ENCODE measurements around the gene SND1. TPM values are rescaled to one million over a fixed set of nuclear protein-coding genes. Genes with fewer than 3 reads are reported as not detected.

The SND1 gene
- total and polyA plus RNA-seq, 5 donors from 2014 or later, result 84.4 to 121 (median 86.9) TPM

GRCh38 chr7:128055637-128056036 lies 403.6 kb downstream of the SND1 start:
- Histone ChIP-seq H3K27ac (ENCODE audit: insufficient read depth, low read length, poor library complexity, severe bottlenecking) (no peak overlapping the region), H3K4me3 (ENCODE audit: low read depth, low read length) (no peak overlapping the region), H3K9me3 (ENCODE audit: control insufficient read depth in 2 of 2, low read length in 2 of 2) (no peaks in the 10 kb centered on the region), H3K4me1 (ENCODE audit: control insufficient read depth, insufficient read depth, low read length, poor library complexity, severe bottlenecking) (peaks cover 23% of the 10 kb centered on the region), H3K27me3 (ENCODE audit: control insufficient read depth, insufficient read depth, low read length) (no peaks in the 10 kb centered on the region), H3K36me3 (ENCODE audit: control insufficient read depth, insufficient read depth, low read length) (no peaks in the 10 kb centered on the region)
- Mint-ChIP-seq H3K4me1 (peaks cover 11 to 64% (median 36%) of the 10 kb centered on the region in 4 donors), H3K4me3 (no peak overlapping the region), H3K27me3 (no peaks in the 10 kb centered on the region), H3K9me3 (no peaks in the 10 kb centered on the region), H3K36me3 (no peaks in the 10 kb centered on the region), H3K27ac (no peak overlapping the region)
- ATAC-seq (ENCODE audit: low read depth in 2 of 2), result no peak
- DNase-seq, result no peak

- no peaks in the 10 kb centered on the region for H3K36me3 Mint-ChIP-seq
These were observed 404.9 kb downstream of the SND1 start for GRCh38 chr7:128056901-128057300.

GRCh38 chr7:128057909-128058308 lies 405.9 kb downstream of the SND1 start:
- H3K4me3 ChIP-seq (ENCODE audit: low read depth, low read length), result no peak overlapping the region
- DNase-seq (no peak), ATAC-seq (ENCODE audit: low read depth in 2 of 2) (no peak)
- Mint-ChIP-seq H3K27me3 (no peaks in the 10 kb centered on the region), H3K36me3 (no peaks in the 10 kb centered on the region), H3K4me1 (peaks cover 11 to 55% (median 29%) of the 10 kb centered on the region in 4 donors), H3K27ac (peak overlapping the region in 1 of 3 donors; percentile 49), H3K4me3 (no peak overlapping the region), H3K9me3 (no peaks in the 10 kb centered on the region)
- no peaks in the 10 kb centered on the region for H3K9me3 ChIP-seq (ENCODE audit: control insufficient read depth in 2 of 2, low read length in 2 of 2)
- H3K27me3 ChIP-seq (ENCODE audit: control insufficient read depth, insufficient read depth, low read length), result no peaks in the 10 kb centered on the region
- H3K4me1 ChIP-seq (ENCODE audit: control insufficient read depth, insufficient read depth, low read length, poor library complexity, severe bottlenecking), result peaks cover 23% of the 10 kb centered on the region
- H3K36me3 ChIP-seq (ENCODE audit: control insufficient read depth, insufficient read depth, low read length), result no peaks in the 10 kb centered on the region
- H3K27ac ChIP-seq (ENCODE audit: insufficient read depth, low read length, poor library complexity, severe bottlenecking), result no peak overlapping the region

More at GRCh38 chr7:128056901-128057300, 404.9 kb downstream of the SND1 start:
- Mint-ChIP-seq H3K4me3 (no peak overlapping the region), H3K9me3 (no peaks in the 10 kb centered on the region), H3K27me3 (no peaks in the 10 kb centered on the region), H3K4me1 (peaks cover 11 to 62% (median 33%) of the 10 kb centered on the region in 4 donors), H3K27ac (peak overlapping the region in 1 of 3 donors; percentile 72)
- H3K4me1 ChIP-seq (ENCODE audit: control insufficient read depth, insufficient read depth, low read length, poor library complexity, severe bottlenecking), result peaks cover 23% of the 10 kb centered on the region
- H3K4me3 ChIP-seq (ENCODE audit: low read depth, low read length), result no peak overlapping the region
- DNase-seq (no peak), ATAC-seq (ENCODE audit: low read depth in 2 of 2) (no peak)
- no peak overlapping the region for H3K27ac ChIP-seq (ENCODE audit: insufficient read depth, low read length, poor library complexity, severe bottlenecking)
- no peaks in the 10 kb centered on the region for H3K27me3 ChIP-seq (ENCODE audit: control insufficient read depth, insufficient read depth, low read length)
- no peaks in the 10 kb centered on the region for H3K9me3 ChIP-seq (ENCODE audit: control insufficient read depth in 2 of 2, low read length in 2 of 2)
- H3K36me3 ChIP-seq (ENCODE audit: control insufficient read depth, insufficient read depth, low read length), result no peaks in the 10 kb centered on the region

- peak in 2 of 3 donors; percentile 59 to 78 for DNase-seq
- H3K36me3 ChIP-seq (ENCODE audit: control insufficient read depth, insufficient read depth, low read length), result no peaks in the 10 kb centered on the region
- H3K4me1 ChIP-seq (ENCODE audit: control insufficient read depth, insufficient read depth, low read length, poor library complexity, severe bottlenecking), result peaks cover 23% of the 10 kb centered on the region
- Mint-ChIP-seq H3K36me3 (peaks cover 4% of the 10 kb centered on the region), H3K9me3 (no peaks in the 10 kb centered on the region), H3K4me1 (peaks cover 11 to 48% (median 32%) of the 10 kb centered on the region in 4 donors), H3K27ac (peak overlapping the region; percentile 15 to 76 (median 23)), H3K4me3 (peak overlapping the region in 3 of 4 donors; percentile 1 to 66 (median 32)), H3K27me3 (no peaks in the 10 kb centered on the region)
- peak overlapping the region; percentile 34 for H3K4me3 ChIP-seq (ENCODE audit: low read depth, low read length)
- no peak overlapping the region for H3K27ac ChIP-seq (ENCODE audit: insufficient read depth, low read length, poor library complexity, severe bottlenecking)
- H3K27me3 ChIP-seq (ENCODE audit: control insufficient read depth, insufficient read depth, low read length), result no peaks in the 10 kb centered on the region
- H3K9me3 ChIP-seq (ENCODE audit: control insufficient read depth in 2 of 2, low read length in 2 of 2), result no peaks in the 10 kb centered on the region
- ATAC-seq (ENCODE audit: low read depth in 2 of 2), result peak; percentile 88 to 93
These were observed 407.4 kb downstream of the SND1 start for GRCh38 chr7:128059143-128059988.

DNA sequence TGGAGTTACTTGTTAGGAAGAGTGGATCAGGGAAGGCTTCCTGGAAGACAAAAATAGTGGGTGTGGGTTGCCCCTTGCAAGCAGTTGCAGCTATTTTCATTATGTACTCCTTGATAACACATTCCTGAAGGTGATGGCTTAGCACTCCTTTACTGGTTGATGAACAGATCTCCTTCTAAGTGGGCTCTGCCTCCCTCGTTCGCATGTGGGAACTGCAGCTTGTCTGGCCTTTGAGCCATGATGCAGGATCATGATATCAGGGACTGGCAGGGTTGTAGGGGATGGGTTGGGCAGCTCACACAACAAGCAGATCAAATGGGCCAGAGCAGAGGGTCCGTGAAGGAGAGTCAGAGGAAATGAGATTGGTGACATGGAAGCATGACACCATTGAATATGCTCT lies 408.0 kb downstream of the SND1 start:
- Histone ChIP-seq H3K27me3 (ENCODE audit: control insufficient read depth, insufficient read depth, low read length) (no peaks in the 10 kb centered on the region), H3K4me3 (ENCODE audit: low read depth, low read length) (no peak overlapping the region), H3K36me3 (ENCODE audit: control insufficient read depth, insufficient read depth, low read length) (no peaks in the 10 kb centered on the region), H3K9me3 (ENCODE audit: control insufficient read depth in 2 of 2, low read length in 2 of 2) (no peaks in the 10 kb centered on the region), H3K27ac (ENCODE audit: insufficient read depth, low read length, poor library complexity, severe bottlenecking) (no peak overlapping the region), H3K4me1 (ENCODE audit: control insufficient read depth, insufficient read depth, low read length, poor library complexity, severe bottlenecking) (peaks cover 23% of the 10 kb centered on the region)
- ATAC-seq (ENCODE audit: low read depth in 2 of 2) (no peak), DNase-seq (no peak)
- Mint-ChIP-seq H3K36me3 (peaks cover 8% of the 10 kb centered on the region), H3K27me3 (no peaks in the 10 kb centered on the region), H3K27ac (peak overlapping the region in 2 of 3 donors; percentile 23 to 76), H3K4me3 (no peak overlapping the region), H3K9me3 (no peaks in the 10 kb centered on the region), H3K4me1 (peaks cover 11 to 50% (median 37%) of the 10 kb centered on the region in 4 donors)

DNA sequence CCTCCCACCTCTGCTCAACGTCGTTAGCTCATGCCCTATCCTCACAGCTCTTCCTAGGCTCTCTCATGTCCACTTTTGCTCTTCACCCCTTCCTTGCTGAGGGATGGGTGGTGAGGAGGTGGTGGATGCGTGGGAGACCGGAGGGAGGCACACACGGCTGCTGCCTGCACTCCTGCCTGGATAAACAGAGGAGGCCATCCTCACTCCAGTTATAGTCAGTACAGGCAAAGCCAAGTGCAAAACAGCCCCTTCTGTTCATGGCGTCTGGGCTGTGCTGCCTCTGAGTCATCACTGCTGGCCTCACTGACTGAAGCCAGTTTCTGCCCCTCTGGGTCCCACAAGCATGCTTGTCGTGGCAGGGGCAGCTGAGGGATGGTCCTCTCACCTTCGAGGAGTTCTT lies 411.1 kb downstream of the SND1 start:
- no peak overlapping the region for H3K27ac ChIP-seq (ENCODE audit: insufficient read depth, low read length, poor library complexity, severe bottlenecking)
- peaks cover 6 to 43% (median 32%) of the 10 kb centered on the region in 4 donors for H3K4me1 Mint-ChIP-seq
- peak overlapping the region in 1 of 3 donors; percentile 35 for H3K27ac Mint-ChIP-seq
- no peaks in the 10 kb centered on the region for H3K9me3 Mint-ChIP-seq
- DNase-seq, result no peak
- H3K36me3 Mint-ChIP-seq, result peaks cover 9% of the 10 kb centered on the region
- no peaks in the 10 kb centered on the region for H3K27me3 ChIP-seq (ENCODE audit: control insufficient read depth, insufficient read depth, low read length)
- no peak overlapping the region for H3K4me3 Mint-ChIP-seq
- H3K36me3 ChIP-seq (ENCODE audit: control insufficient read depth, insufficient read depth, low read length), result no peaks in the 10 kb centered on the region
- no peaks in the 10 kb centered on the region for H3K27me3 Mint-ChIP-seq
- ATAC-seq (ENCODE audit: low read depth in 2 of 2), result no peak
- peaks cover 23% of the 10 kb centered on the region for H3K4me1 ChIP-seq (ENCODE audit: control insufficient read depth, insufficient read depth, low read length, poor library complexity, severe bottlenecking)
- no peak overlapping the region for H3K4me3 ChIP-seq (ENCODE audit: low read depth, low read length)
- H3K9me3 ChIP-seq (ENCODE audit: control insufficient read depth in 2 of 2, low read length in 2 of 2), result no peaks in the 10 kb centered on the region

GRCh38 chr7:128065872-128066271 lies 413.9 kb downstream of the SND1 start:
- Histone ChIP-seq H3K27ac (ENCODE audit: insufficient read depth, low read length, poor library complexity, severe bottlenecking) (no peak overlapping the region), H3K27me3 (ENCODE audit: control insufficient read depth, insufficient read depth, low read length) (no peaks in the 10 kb centered on the region), H3K4me3 (ENCODE audit: low read depth, low read length) (no peak overlapping the region), H3K4me1 (ENCODE audit: control insufficient read depth, insufficient read depth, low read length, poor library complexity, severe bottlenecking) (no peaks in the 10 kb centered on the region), H3K36me3 (ENCODE audit: control insufficient read depth, insufficient read depth, low read length) (no peaks in the 10 kb centered on the region), H3K9me3 (ENCODE audit: control insufficient read depth in 2 of 2, low read length in 2 of 2) (no peaks in the 10 kb centered on the region)
- ATAC-seq (ENCODE audit: low read depth in 2 of 2) (no peak), DNase-seq (no peak)
- H3K4me3 Mint-ChIP-seq, result no peak overlapping the region
- H3K4me1 Mint-ChIP-seq, result peaks cover 0 to 18% (median 10%) of the 10 kb centered on the region in 4 donors
- H3K27ac Mint-ChIP-seq, result no peak overlapping the region
- H3K27me3 Mint-ChIP-seq, result no peaks in the 10 kb centered on the region
- H3K36me3 Mint-ChIP-seq, result peaks cover 12% of the 10 kb centered on the region
- H3K9me3 Mint-ChIP-seq, result no peaks in the 10 kb centered on the region

DNA sequence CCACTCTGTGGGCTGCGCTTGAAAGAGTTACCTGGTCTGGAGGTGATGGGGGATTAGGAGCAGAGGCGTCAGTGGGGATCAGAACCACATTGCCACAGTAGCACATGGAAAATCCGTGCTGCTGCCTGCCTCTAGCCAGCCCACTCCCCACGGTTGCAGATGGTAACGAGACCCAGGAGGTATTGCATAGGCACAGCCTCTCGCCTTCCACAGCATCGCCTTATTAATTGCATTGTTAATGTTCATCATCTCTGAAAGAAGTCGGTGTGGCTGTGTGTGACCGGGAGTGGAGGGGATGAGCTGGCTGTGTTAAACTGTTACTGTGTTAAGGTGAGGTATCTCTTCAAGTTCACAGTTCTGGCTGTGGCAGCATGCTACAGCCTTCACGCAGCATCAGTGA lies 414.4 kb downstream of the SND1 start:
- Mint-ChIP-seq H3K4me3 (no peak overlapping the region), H3K27ac (no peak overlapping the region), H3K27me3 (no peaks in the 10 kb centered on the region), H3K36me3 (peaks cover 16% of the 10 kb centered on the region), H3K9me3 (no peaks in the 10 kb centered on the region), H3K4me1 (peaks cover 0 to 18% (median 12%) of the 10 kb centered on the region in 4 donors)
- H3K36me3 ChIP-seq (ENCODE audit: control insufficient read depth, insufficient read depth, low read length), result no peaks in the 10 kb centered on the region
- no peaks in the 10 kb centered on the region for H3K4me1 ChIP-seq (ENCODE audit: control insufficient read depth, insufficient read depth, low read length, poor library complexity, severe bottlenecking)
- no peaks in the 10 kb centered on the region for H3K9me3 ChIP-seq (ENCODE audit: control insufficient read depth in 2 of 2, low read length in 2 of 2)
- no peaks in the 10 kb centered on the region for H3K27me3 ChIP-seq (ENCODE audit: control insufficient read depth, insufficient read depth, low read length)
- ATAC-seq (ENCODE audit: low read depth in 2 of 2) (no peak), DNase-seq (no peak)
- no peak overlapping the region for H3K4me3 ChIP-seq (ENCODE audit: low read depth, low read length)
- H3K27ac ChIP-seq (ENCODE audit: insufficient read depth, low read length, poor library complexity, severe bottlenecking), result no peak overlapping the region
